HG03442 (cell line): ENCODE measurements around the gene KRTAP10-12.

Source experiments
- ATAC-seq: cut with Tn5 transposase; IDR thresholded peaks from one replicate; pipeline ENCODE4 v1.9.1; 2021; ENCODE audit warnings: mild to moderate bottlenecking, moderate library complexity; ENCODE audit not compliant: unreplicated experiment

KRTAP10-12 gene

DNA sequence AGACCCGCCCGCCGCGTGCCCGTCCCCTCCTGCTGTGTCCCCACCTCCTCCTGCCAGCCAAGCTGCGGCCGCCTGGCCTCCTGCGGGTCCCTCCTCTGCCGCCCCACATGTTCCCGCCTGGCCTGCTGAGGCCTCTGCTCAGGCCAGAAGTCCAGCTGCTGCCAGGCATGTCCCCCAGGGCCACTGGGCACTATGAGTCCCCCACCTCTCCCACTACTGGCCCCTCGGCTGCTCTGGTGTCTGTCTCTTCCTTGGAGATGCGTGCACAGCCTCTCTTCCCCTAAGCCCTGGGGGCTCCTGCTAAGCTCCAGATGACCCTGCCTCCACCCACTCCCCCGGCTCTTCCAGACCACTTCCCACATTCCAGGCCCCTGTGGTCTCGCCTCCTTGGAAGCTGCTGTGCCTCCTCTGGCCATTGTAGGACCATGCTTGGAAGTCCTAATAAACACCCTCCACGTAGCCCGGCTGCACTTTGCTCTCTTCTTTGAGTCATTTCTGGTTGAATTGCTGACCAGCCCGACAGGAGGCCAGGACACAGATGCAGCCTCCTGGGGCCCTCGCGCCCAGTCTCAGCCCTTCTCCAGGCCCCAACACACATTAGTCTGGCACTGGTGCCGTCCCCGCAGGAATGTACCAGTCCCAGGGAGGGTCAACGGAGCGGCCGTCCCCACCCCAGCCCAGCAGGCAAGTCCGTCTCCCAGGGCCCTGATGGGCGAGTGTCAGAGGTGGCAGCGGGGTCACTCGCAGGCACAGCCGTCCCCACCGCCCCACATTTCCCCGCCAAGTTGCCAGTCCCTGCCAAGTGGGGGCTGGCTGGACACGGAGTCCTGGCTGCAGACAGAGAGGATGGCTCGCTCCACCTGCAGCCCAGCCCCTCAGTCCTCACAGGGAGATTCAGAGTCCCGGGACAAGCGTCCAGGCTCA lies 1.1 kb downstream of the KRTAP10-12 start:
- no peak for ATAC-seq

DNA sequence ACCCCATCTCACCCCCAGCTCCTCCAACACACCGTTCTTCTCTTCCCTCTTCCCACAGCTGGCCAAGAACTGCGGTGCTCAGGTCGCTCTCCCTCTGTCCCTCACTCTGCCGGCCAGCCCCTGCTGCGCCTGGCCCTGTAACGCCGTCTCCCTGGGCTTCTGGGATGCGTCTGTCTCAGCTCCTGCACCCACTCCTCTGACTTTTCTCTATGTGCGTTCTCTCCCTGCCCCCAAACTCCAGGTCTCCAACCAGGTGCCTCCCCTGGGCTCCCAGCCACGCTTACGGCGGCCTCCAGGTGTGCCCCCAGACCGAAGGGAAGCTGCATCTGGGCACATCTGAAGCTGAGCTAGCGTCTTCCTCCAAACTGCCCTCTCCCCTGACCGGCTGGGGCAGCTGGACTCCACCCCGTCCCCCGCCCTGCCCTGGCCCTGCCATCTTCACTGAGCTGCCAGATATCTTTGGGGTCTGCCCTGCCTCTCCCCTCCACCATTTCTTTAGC lies 2.6 kb downstream of the KRTAP10-12 start:
- no peak for ATAC-seq

DNA sequence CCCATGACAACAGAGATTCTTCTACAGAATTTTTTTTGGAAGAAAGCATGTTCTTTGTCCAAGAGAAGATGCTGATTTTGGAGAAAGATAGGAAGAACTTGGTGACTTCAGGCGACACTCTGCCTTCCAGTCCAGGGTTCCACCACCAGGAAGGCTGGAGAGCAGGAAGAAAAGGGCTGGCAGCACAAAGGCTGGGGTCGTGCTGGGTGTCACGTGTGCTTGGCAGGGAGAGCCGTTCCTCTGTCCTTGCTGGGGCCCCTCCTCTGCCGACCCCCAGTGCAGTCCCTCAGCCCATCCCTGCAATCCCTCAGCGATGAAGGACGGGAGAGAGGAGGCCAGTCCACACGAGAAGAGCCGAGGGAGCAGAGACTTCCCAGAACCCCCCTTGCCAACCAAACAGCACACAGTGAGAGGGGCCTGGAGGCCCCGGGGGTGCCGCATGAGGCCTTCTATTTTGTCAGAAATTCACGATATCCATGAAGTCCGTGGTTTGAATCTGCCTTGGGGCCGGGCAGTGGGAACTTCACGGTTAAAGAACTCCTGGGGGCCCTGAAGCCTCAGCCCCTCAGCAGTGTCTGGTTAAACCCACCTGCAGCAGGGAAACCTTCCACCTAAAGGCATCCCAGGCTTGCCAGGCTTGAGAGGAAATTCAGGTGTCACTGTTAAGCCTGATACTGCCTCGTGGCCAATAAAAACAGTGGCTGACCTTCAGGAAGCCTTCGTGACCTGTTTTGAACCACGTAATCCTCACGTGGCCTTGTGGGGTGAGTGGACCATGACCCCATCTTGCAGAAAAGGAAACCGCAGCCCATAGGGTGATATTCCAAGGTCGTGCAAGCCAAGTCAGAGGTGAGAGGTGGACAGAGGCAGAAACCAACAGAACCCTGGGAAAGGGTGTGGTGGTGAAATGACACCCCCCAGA lies 3.4 kb downstream of the KRTAP10-12 start:
- ATAC-seq, result no peak

DNA sequence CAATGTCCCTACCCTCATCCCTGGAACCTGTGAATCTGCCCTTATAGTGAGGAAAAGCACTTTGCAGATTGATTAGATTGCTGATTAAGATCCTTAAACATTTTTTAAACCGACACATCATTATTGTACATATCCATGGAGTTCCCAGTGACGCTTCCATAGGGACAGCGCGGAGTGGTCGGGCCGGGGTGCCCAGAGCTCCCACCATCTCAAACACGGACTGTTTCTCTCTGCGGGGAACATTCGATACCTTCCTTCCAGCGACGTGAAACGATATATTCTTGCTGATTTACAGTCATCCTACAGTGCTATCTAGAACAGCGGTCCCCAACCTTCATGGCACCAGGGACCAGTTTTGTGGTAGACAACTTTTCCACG lies 4.0 kb downstream of the KRTAP10-12 start:
- no peak for ATAC-seq

DNA sequence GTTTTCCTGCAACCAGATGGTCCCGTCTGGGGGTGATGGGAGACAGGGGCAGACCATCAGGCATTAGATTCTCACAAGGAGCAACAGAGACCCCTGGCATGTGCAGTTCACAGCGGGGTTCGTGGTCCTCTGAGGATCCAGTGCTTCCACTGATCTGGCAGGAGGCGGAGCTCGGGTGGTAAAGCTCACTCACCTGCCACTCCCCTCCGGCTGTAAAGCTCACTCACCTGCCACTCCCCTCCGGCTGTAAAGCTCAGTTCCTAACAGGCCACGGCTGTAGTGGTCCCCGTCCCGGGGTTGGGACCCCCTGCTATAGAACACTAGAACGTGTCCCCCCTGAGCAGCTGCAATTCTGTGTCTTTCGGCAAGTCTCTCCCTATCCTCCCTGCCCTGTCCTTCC lies 4.6 kb downstream of the KRTAP10-12 start:
- no peak for ATAC-seq

DNA sequence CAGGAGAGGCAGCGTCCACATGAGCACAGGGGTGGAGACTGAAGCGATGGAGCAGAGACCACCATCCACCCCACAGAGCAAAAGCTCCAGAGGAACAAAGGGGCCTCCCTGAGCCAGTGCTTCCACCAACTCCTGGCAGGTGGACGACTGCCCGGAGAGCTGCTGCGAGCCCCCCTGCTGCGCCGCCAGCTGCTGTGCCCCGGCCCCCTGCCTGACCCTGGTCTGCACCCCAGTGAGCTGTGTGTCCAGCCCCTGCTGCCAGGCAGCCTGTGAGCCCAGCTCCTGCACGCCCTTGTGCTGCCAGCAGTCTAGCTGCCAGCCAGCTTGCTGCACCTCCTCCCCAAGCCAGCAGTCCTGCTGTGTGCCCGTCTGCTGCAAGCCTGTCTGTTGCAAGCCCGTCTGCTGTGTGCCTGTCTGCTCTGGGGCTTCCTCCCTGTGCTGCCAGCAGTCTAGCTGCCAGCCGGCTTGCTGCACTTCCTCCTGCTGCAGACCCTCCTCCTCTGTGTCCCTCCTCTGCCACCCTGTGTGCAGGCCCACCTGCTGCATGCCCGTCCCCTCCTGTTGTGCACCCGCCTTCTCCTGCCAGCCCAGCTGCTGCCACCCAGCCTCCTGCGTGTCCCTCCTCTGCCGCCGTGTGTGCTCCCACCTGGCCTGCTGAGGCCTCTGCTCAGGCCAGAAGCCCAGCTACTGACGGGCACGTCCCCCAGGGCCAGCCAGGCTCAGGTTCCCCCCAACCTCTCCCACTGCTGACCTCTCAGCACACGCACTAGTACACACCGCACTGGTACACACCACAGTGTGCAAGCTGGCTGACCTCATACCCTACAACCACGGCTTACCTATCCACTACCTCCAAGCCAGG lies 5.4 kb downstream of the KRTAP10-12 start:
- no peak for ATAC-seq

DNA sequence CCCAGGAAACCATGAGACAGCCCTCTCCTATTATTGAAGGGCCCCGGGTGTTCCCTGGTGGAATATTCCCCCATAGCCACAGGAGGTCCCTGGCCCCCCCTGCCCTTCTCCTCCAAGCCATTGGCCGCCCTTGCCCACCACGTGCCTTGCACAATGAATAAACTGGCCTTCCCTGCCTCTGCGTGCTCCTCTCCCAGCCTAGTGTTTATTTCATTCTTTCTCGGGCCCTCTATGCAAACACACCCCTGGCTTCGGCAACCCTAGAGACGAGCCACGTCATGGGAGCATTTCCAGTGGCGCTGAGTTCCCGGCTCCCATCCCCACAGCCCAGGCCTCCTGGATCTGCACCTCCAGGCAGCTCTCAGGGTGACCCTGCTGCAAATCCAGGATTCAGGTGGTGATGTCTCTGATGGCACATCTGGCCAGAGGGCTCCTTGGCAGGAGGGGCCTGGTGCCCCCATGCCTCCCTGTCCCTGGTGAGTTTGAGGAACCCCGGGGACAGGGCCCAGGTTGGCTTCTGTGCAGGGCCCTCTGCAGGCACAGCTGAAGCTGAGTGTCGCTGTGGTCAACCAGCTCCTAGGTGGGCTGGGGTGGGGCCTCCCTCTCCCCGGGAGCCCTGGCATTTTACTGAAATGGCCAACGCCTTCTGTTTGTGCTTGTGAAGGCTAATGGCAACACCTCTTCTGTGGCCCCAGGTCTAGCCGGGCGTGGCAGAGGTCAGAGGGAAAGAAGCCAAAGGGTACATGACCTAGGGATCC lies 6.2 kb downstream of the KRTAP10-12 start:
- no peak for ATAC-seq

DNA sequence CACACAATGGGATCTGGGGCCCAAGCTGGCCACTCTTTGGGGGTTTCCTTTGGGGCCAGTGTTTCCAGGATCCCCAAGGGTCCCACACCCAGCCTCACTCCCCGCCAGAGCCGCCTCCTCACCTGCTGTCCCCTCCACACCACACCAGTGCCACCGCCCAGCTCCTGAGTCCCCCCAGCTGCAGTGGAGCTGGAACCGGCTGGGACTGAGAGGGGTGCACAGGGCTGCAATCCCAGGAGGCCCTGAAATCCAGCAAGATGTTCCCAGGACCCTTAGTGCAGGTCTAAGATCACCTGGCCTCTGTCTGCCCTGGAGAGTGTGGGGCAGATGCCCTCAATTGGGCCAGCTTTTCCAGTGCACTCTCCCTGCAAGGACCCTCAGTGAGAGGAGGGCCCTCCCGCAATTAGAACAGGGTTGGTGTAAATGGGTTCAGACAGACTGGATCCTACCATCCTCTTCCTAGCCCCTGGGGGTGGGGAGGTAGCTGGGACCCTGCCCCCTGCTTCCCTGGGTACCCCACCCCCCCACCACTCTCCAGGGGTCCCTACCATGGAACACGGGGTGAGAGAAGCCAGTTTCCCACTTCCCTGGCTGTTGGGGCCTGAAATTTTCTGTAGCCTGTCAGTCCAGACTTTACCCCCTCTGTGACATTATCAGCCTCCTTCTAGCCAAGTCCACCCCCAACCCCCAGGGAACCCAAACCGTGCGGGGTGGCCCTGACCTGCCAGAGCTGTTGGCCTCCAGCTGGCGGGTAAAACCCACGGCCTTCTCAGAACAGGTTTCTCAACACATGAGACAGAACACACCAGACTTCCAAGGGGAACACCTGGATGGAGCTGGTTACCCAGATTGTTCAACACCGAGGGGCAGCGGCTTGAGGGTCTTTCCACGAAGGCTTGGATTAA lies 7.0 kb downstream of the KRTAP10-12 start:
- no peak for ATAC-seq

DNA sequence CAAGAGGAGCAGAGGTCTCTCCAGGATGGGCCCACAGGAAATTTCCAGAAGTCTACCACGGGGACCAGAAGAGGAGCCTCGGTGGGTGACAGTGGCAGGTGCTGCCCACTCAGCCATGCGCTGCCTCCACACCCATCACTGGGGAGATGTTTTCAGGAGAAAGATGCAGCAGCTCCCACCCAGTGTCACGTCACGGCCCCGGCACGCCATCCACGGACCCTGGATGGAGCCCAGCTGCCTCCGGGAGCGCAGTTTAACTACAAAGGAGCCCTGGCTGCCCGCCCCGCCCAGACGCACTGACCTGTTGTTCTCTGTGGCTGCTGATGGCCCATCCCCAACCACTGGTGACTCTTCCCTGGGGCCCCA lies 7.6 kb downstream of the KRTAP10-12 start:
- ATAC-seq, result no peak

DNA sequence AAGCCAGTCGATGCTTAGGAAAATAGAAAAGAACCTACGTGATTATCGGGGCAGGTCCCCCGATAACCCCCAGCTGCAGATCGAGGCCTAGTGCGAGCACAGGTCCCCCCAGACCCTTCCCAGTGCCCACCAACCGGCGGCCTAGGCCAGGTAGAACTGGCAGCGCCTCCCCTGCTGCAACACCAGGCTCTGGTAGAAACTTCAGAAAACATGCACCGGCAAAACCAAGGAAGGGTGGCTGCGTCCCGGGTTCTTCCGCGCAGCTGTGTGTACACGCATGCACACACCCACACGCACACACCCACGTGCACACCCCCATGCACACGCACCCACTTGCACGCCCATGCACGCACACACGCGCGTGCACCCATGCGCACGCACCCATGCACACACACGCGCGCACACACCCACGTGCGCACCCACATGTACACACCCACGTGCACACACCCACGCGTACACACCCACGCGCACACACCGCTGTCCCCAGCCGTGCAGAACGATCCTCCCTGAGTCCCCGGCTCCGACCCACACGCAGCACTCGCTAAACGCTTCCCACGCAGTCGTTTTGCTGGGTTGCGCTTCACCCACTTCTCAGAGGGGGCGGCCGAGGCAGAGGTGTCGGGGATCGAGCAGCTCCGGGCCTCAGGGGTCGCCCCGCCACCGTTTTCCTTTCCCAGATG lies 9.2 kb downstream of the KRTAP10-12 start:
- ATAC-seq, result no peak

DNA sequence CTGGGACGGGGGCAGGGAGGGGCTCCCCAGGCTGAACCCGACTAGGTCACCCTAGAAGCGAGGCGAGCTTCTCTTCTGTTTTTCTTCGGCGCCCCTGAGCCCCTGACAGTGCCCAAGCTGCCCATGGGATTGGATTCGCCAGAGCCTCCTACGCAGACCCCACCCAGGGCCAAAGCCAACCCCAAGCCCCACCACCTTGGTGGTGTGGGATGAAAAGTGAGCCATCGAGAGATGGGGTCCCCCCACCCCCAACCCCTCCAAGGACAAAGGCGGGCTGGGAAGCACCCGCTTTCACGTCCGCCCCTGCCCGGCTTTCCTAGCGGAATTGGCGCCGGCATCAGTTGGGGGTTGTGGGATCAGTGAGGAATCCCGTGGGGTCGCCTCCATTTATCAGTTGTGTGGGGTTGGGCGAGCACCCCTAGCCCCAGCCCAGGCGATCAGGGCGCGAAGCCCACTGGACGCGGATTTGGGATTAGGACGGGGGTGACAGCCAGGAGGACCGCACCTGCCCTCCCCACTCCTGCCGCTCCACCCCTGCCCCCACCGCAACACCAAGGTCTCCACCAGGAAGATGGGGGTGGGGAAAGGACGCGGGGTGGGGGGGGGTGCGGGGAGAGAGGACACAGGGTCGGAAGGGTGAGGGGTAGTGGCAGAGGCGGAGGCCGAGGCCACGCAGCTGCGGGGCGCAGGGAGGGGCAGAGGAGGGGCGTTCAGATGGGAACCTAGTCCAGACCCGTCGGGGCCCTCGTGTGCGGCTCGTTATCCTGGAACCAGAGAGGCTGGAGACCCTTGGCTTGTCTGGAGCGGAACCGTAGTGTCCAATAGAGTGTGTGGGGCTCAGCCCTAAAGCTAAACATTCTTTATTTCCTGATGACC lies 10.0 kb downstream of the KRTAP10-12 start:
- ATAC-seq, result no peak

DNA sequence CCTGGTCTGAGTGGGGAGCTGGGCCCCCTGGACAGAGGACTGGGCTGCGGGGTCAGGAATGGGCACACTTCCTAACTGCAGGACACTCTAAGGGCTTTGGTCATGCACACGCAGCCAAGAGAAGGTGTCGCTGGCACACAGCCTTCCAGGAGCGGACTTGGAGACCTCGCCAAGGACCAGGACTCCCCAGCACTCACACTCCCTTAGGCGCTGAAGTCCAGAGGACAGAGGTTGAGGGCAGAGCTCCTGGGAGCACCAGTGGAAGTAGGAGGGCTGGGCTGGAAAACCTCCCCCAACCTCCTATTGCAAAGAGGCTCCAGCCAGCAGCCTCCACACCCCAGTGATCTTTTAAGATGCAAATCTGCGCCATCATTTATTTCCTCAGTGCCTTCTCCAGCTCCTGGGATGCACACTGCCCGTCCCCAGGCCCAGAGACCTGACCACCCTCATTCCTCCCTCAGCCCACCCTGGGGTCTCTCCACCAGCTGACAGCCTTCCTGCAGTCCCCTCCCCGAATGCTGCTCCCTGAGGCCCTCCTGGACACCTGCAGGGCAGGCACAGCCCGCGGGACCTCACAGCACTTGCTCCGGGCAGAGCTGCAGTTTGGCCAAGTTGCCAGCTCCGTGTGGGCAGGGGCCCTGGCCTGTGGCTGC lies 11.4 kb downstream of the KRTAP10-12 start:
- no peak for ATAC-seq

DNA sequence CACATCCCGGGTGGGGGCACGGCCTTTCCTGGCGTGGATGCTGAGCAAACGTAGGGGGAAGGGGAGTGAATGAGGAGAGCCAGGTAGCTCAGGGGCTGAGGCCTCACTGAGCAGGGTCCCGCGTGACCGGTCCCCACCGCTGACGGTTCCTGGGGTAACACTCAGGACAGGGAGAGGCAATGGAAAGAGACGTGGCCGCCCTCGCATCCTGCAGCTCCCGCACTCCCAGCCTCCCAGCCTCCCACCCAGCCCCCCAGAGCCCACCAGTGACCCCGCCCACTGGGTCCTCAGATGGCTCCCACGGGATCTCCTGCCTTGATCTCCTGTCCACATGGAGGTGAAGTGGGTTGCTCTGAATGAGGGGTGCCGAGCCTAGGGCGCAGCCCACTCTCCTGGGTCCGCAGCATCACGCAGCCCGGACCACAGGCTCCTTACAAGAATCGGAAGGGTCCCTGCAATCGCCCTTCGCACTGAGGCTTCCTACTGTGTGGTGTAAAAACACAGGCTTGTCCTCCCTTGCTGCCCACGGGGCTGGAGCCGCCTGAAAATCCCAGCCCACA lies 12.0 kb downstream of the KRTAP10-12 start:
- ATAC-seq, result no peak

DNA sequence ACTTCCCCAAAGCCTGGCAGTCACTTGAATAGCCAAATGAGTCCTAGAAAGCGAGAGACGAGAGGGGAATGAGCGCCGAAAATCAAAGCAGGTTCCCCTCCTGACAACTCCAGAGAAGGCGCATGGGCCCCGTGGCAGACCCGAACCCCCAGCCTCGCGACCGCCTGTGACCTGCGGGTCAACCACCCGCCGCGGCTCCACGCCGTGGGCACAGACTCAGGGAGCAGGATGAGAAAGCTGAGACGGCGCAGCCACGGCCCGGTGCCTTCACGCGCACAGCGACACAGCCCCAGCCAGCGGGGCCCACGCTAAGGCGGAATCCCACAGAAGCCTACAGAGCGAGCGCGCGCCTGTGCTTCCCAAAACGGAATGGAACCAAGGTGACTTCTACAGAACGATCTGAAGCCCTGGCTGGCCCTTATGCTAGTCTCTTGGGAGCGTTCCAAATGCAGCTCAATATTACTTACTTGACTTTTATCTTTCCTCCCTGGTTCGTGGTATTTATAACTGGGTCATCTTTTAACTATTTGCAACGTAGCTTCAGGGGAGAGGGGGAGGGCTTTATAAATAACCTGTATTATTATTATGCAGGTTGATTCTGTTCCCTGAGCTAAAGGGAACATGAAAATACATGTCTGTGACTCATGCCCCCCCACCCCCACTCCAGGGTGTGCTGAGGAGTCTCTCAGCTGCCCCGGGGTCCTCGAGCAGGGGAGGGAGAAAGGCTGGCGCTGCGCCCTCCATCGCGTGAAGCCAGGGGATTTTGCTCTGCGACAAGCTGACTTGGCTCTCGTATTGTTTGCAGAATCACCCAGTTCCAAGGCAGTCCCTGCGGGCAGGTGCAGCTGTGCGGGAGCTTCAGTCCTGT lies 12.7 kb downstream of the KRTAP10-12 start:
- no peak for ATAC-seq

DNA sequence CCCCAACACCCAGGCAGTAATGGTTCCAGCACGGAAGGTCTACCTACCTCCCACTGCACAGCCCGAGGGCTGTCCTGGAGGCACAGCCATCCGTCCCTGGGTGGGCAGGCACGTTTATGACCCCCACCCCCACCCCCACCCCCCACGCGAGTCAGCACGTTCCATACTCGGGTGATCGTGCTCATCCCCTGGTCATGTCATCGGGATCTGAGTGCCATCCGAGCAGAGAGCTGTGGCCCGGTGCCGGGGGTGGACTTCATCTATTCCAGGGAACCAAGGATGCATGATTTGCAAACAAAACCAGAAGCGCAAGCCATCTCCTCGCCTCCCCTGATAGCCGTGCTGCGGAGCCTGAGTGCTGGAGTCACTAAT lies 13.3 kb downstream of the KRTAP10-12 start:
- ATAC-seq, result no peak
